Thyroid gland (tissue), 4 donors: ENCODE measurements around the gene PNPLA5.

Experiments used
- CTCF ChIP-seq, 6 experiments: fragments of 200-600 bp in 3 of 6; fragments of 450-650 bp in 3 of 6; sonication (generic) in 3 of 6; IDR thresholded peaks; one replicate each; pipeline ENCODE4 v1.5.1; 2016 to 2019; ENCODE audit warnings: antibody characterized with exemption in 6 of 6, mild to moderate bottlenecking in 2 of 6, inconsistent platforms in 1 of 6, moderate library complexity in 1 of 6
- POLR2A ChIP-seq, 2 donors: fragments of 450-650 bp; IDR thresholded peaks; one replicate each; pipeline ENCODE4 v1.6.1; 2017; ENCODE audit warnings: antibody characterized with exemption in 2 of 2, mild to moderate bottlenecking in 2 of 2, moderate library complexity in 1 of 2

GRCh38 chr22:43844560-43845545, 47.0 kb downstream of the PNPLA5 start:
- no peak for TF ChIP-seq CTCF (IDR thresholded peaks at IDR 0.05)
- TF ChIP-seq POLR2A (IDR thresholded peaks at IDR 0.05): no peak
